Measurements from ENCODE around the gene NF2. TPM values are rescaled to one million over a fixed set of nuclear protein-coding genes. Genes with fewer than 3 reads are reported as not detected.

NF2 gene
- total RNA-seq, 6 experiments from 2014 or later: 9.6 to 24.8 (median 14.0) TPM

DNA sequence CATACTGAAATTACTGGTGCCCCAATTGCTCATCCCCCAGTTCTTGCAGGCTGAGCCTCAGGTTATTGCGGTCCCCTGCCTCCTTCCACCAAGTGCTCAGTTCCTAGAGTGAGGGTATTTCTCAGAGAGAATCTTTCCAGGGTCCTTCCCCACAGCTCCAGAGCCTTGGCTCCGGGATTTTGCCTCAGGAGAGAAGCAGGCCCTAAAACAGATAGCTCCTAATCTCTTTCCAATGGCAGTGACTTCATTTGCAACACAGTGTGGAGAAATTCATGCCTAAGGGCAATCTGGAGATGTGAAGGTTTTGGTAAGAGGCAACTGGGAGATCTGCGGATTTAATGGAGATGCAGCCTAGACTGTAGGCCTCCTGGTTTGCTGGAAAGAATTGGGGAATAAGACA, 2.9 kb downstream of the NF2 start:
- TF ChIP-seq, protein P1, sequence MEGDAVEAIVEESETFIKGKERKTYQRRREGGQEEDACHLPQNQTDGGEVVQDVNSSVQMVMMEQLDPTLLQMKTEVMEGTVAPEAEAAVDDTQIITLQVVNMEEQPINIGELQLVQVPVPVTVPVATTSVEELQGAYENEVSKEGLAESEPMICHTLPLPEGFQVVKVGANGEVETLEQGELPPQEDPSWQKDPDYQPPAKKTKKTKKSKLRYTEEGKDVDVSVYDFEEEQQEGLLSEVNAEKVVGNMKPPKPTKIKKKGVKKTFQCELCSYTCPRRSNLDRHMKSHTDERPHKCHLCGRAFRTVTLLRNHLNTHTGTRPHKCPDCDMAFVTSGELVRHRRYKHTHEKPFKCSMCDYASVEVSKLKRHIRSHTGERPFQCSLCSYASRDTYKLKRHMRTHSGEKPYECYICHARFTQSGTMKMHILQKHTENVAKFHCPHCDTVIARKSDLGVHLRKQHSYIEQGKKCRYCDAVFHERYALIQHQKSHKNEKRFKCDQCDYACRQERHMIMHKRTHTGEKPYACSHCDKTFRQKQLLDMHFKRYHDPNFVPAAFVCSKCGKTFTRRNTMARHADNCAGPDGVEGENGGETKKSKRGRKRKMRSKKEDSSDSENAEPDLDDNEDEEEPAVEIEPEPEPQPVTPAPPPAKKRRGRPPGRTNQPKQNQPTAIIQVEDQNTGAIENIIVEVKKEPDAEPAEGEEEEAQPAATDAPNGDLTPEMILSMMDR (IDR thresholded peaks at IDR 0.05): no peak
- no peak for TF ChIP-seq POLR2A (IDR thresholded peaks at IDR 0.05)
- no peak overlapping the region for H3K4me3 ChIP-seq
- 100% methylated on average over 2 of the region's 3 CpGs for WGBS (ENCODE audit: insufficient coverage, low coverage, low lambda C conversion rate, missing lambda C conversion rate)
- H3K9me3 ChIP-seq: no peaks in the 10 kb centered on the region
- H3K27me3 ChIP-seq: no peaks in the 10 kb centered on the region
- ATAC-seq (no peak), DNase-seq (no peak)
- H3K27ac ChIP-seq: no peak overlapping the region
- intact Hi-C loops (cut with DNase I): no loop called here
- no peaks in the 10 kb centered on the region for H3K36me3 ChIP-seq
- H3K4me1 ChIP-seq: peaks cover 0 to 14% (median 0%) of the 10 kb centered on the region in 4 donors

GRCh38 chr22:29607426-29607825, 4.0 kb downstream of the NF2 start:
- WGBS (ENCODE audit: insufficient coverage, low coverage, low lambda C conversion rate, missing lambda C conversion rate): 79% methylated on average over 2 of the region's 2 CpGs
- Histone ChIP-seq H3K9me3 (no peaks in the 10 kb centered on the region), H3K4me1 (peaks cover 0 to 14% (median 0%) of the 10 kb centered on the region in 4 donors), H3K36me3 (no peaks in the 10 kb centered on the region), H3K27ac (no peak overlapping the region), H3K4me3 (no peak overlapping the region), H3K27me3 (no peaks in the 10 kb centered on the region)
- no peak for TF ChIP-seq POLR2A (IDR thresholded peaks at IDR 0.05)
- TF ChIP-seq, protein P1 (IDR thresholded peaks at IDR 0.05): no peak
- no peak for ATAC-seq
- no peak for DNase-seq
- intact Hi-C loops (cut with DNase I): no loop called here

DNA sequence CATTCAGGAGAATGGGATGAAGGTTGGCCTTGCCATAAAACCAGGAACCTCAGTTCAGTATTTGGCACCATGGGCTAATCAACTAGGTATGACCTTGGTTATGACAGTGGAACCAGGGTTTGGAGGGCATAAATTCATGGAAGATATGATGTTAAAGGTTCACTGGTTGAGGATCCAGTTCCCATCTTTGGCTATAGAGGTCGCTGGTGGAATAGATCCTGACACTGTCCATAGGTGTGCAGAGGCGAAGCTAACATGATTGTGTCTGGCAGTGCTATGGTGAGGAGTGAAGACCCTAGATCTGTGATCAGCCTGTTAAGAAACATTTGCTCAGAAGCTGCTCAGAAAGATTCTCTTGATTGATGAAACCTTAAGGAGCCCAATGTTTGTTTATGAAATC, 5.7 kb downstream of the NF2 start:
- TF ChIP-seq, protein P1 (IDR thresholded peaks at IDR 0.05): peak in 1 of 4 donors; percentile 21
- no peak for TF ChIP-seq POLR2A (IDR thresholded peaks at IDR 0.05)
- Histone ChIP-seq H3K4me3 (no peak overlapping the region), H3K27ac (no peak overlapping the region), H3K4me1 (peaks cover 0 to 14% (median 0%) of the 10 kb centered on the region in 4 donors), H3K9me3 (no peaks in the 10 kb centered on the region), H3K36me3 (no peaks in the 10 kb centered on the region), H3K27me3 (no peaks in the 10 kb centered on the region)
- intact Hi-C loops (cut with DNase I): no loop called here
- no peak for DNase-seq
- ATAC-seq: no peak
- WGBS (ENCODE audit: insufficient coverage, low coverage, low lambda C conversion rate, missing lambda C conversion rate): 14% methylated on average over 1 of the region's 2 CpGs

GRCh38 chr22:29610780-29611179, 7.3 kb downstream of the NF2 start:
- Histone ChIP-seq H3K27ac (no peak overlapping the region), H3K4me1 (no peaks in the 10 kb centered on the region), H3K9me3 (no peaks in the 10 kb centered on the region), H3K36me3 (no peaks in the 10 kb centered on the region), H3K27me3 (no peaks in the 10 kb centered on the region), H3K4me3 (no peak overlapping the region)
- TF ChIP-seq, protein P1 (IDR thresholded peaks at IDR 0.05): no peak
- no peak for TF ChIP-seq POLR2A (IDR thresholded peaks at IDR 0.05)
- no peak for ATAC-seq
- WGBS (ENCODE audit: insufficient coverage, low coverage, low lambda C conversion rate, missing lambda C conversion rate): 87% methylated on average over 1 of the region's 1 CpG
- intact Hi-C loops (cut with DNase I): no loop called here
- DNase-seq: no peak

Measured in right lobe of liver (tissue), 6 donors.